Measurements from ENCODE around the gene ZNF423. TPM values are rescaled to one million over a fixed set of nuclear protein-coding genes. Genes with fewer than 3 reads are reported as not detected.

Gene ZNF423
- total RNA-seq, 1 experiment from 2014 or later, result 0.49 TPM

DNA sequence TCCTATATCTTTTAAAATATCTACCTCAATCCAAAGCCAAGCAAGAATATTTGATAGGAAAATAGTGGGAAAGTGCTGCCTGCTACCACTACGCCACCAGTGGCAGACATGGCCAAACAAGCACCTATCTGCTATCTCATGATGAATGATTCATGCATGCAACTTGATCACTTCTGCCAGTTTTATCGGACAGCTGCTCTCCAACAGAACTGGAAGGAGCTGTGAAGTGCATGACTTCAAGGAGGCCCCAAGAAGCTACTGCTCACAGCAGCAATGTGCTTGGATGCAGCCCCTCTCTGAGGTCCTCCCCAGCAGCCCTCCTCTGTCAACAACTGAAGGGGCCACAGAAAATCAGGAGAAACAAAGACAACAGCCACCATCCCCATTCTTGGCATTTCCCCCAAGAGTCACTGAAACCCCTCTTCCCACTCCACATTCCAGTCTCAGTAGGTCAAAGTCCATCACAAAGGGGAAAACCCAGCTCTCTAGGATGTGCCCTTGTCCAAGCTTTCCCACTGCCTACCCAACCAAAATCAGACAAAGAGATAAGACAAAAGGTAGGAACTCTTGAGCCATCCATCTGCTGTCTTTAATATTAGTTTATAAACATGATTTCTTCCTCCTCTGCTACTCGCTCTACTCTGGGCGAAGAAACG, 267.1 kb downstream of the ZNF423 start:
- H3K27ac ChIP-seq (ENCODE audit: low read length), result no peak overlapping the region
- ATAC-seq (no peak), DNase-seq (ENCODE audit: low read depth, low spot score) (no peak)
- in situ Hi-C loops (cut with HindIII; ENCODE audit: low pct_unique_long_range_greater_than_20kb, low sequenced_read_pairs), result no loop called here
- TF ChIP-seq, protein P1, sequence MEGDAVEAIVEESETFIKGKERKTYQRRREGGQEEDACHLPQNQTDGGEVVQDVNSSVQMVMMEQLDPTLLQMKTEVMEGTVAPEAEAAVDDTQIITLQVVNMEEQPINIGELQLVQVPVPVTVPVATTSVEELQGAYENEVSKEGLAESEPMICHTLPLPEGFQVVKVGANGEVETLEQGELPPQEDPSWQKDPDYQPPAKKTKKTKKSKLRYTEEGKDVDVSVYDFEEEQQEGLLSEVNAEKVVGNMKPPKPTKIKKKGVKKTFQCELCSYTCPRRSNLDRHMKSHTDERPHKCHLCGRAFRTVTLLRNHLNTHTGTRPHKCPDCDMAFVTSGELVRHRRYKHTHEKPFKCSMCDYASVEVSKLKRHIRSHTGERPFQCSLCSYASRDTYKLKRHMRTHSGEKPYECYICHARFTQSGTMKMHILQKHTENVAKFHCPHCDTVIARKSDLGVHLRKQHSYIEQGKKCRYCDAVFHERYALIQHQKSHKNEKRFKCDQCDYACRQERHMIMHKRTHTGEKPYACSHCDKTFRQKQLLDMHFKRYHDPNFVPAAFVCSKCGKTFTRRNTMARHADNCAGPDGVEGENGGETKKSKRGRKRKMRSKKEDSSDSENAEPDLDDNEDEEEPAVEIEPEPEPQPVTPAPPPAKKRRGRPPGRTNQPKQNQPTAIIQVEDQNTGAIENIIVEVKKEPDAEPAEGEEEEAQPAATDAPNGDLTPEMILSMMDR (IDR thresholded peaks at IDR 0.05), result no peak
- TF ChIP-seq, protein P2, sequence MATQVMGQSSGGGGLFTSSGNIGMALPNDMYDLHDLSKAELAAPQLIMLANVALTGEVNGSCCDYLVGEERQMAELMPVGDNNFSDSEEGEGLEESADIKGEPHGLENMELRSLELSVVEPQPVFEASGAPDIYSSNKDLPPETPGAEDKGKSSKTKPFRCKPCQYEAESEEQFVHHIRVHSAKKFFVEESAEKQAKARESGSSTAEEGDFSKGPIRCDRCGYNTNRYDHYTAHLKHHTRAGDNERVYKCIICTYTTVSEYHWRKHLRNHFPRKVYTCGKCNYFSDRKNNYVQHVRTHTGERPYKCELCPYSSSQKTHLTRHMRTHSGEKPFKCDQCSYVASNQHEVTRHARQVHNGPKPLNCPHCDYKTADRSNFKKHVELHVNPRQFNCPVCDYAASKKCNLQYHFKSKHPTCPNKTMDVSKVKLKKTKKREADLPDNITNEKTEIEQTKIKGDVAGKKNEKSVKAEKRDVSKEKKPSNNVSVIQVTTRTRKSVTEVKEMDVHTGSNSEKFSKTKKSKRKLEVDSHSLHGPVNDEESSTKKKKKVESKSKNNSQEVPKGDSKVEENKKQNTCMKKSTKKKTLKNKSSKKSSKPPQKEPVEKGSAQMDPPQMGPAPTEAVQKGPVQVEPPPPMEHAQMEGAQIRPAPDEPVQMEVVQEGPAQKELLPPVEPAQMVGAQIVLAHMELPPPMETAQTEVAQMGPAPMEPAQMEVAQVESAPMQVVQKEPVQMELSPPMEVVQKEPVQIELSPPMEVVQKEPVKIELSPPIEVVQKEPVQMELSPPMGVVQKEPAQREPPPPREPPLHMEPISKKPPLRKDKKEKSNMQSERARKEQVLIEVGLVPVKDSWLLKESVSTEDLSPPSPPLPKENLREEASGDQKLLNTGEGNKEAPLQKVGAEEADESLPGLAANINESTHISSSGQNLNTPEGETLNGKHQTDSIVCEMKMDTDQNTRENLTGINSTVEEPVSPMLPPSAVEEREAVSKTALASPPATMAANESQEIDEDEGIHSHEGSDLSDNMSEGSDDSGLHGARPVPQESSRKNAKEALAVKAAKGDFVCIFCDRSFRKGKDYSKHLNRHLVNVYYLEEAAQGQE (IDR thresholded peaks at IDR 0.05; ENCODE audit: insufficient read depth in 1 of 2, low read depth in 2 of 2, low read length in 1 of 2), result no peak
- no peak for TF ChIP-seq SIN3A (IDR thresholded peaks at IDR 0.05; ENCODE audit: borderline replicate concordance, insufficient read depth, low read depth, low read length)
- no peak for TF ChIP-seq POLR2AphosphoS5 (IDR thresholded peaks at IDR 0.05; ENCODE audit: low read depth, low read length)
- TF ChIP-seq TCF7L2 (IDR thresholded peaks at IDR 0.05; ENCODE audit: low read depth, low read length), result no peak
- H3K9me3 ChIP-seq (ENCODE audit: control insufficient read depth, insufficient read depth, low read depth, low read length), result no peaks in the 10 kb centered on the region
- H3K36me3 ChIP-seq (ENCODE audit: control insufficient read depth, insufficient read depth, low read length), result no peaks in the 10 kb centered on the region
- intact Hi-C loops (cut with micrococcal nuclease; ENCODE audit: unreplicated experiment), result no loop called here
- BruUV-seq (replicated peaks), result no TSS peak
- no peak overlapping the region for H3K4me3 ChIP-seq (ENCODE audit: low read depth in 2 of 2, low read length in 2 of 2)
- H3K27me3 ChIP-seq (ENCODE audit: control insufficient read depth, insufficient read depth, low read length), result no peaks in the 10 kb centered on the region; the same call in 1 of the 2 replicates
- ChIA-PET CTCF (interaction anchor here (0.6 kb wide), 1 partner anchor 101 kb away, joined by 3 read pairs; no protein-coding TSS in a partner anchor), POLR2A (interaction anchor here (0.7 kb wide), 1 partner anchor 13 kb away, joined by 3 read pairs; no protein-coding TSS in a partner anchor)
- H3K4me1 ChIP-seq (ENCODE audit: control insufficient read depth, insufficient read depth, low read length), result no peaks in the 10 kb centered on the region

DNA sequence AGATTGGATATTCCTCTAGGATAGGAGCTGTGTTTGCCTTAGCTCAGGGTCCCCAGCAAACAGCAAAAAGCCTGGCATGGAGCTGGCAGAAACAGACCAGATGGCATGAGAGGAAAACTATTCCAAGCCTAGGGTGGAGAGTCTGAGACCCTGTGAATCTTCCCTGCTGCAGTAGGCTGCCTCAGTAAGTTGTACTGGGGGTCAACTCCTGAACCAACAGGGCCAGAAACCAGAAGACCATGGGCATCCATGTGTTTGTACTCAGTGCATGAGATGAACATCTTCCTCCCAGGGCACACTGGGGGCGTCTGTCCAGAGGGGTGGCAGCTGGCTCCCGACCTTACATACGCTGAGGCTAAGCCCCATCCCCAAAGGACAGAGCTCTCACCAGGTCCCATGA, 267.9 kb downstream of the ZNF423 start:
- TF ChIP-seq TCF7L2 (IDR thresholded peaks at IDR 0.05; ENCODE audit: low read depth, low read length), result no peak
- TF ChIP-seq, protein P1 (IDR thresholded peaks at IDR 0.05), result no peak
- TF ChIP-seq, protein P2 (IDR thresholded peaks at IDR 0.05; ENCODE audit: insufficient read depth in 1 of 2, low read depth in 2 of 2, low read length in 1 of 2), result no peak
- TF ChIP-seq SIN3A (IDR thresholded peaks at IDR 0.05; ENCODE audit: borderline replicate concordance, insufficient read depth, low read depth, low read length), result no peak
- TF ChIP-seq POLR2AphosphoS5 (IDR thresholded peaks at IDR 0.05; ENCODE audit: low read depth, low read length), result no peak
- no peak for ATAC-seq
- BruUV-seq (replicated peaks), result no TSS peak
- Histone ChIP-seq H3K27ac (ENCODE audit: low read length) (no peak overlapping the region), H3K36me3 (ENCODE audit: control insufficient read depth, insufficient read depth, low read length) (no peaks in the 10 kb centered on the region), H3K27me3 (ENCODE audit: control insufficient read depth, insufficient read depth, low read length) (no peaks in the 10 kb centered on the region; the same call in 1 of the 2 replicates), H3K4me3 (ENCODE audit: low read depth in 2 of 2, low read length in 2 of 2) (no peak overlapping the region), H3K4me1 (ENCODE audit: control insufficient read depth, insufficient read depth, low read length) (no peaks in the 10 kb centered on the region), H3K9me3 (ENCODE audit: control insufficient read depth, insufficient read depth, low read depth, low read length) (no peaks in the 10 kb centered on the region)
- CTCF ChIA-PET, result no interaction called here
- DNase-seq (ENCODE audit: low read depth, low spot score), result no peak
- intact Hi-C loops (cut with micrococcal nuclease; ENCODE audit: unreplicated experiment), result no loop called here
- in situ Hi-C loops (cut with HindIII; ENCODE audit: low pct_unique_long_range_greater_than_20kb, low sequenced_read_pairs), result no loop called here
- POLR2A ChIA-PET, result no interaction called here
